Tibial nerve (tissue), 4 donors: ENCODE data around the gene NXNL2. TPM values are rescaled to one million over a fixed set of nuclear protein-coding genes. Genes with fewer than 3 reads are reported as not detected.

ENCODE experiments used
- DNase-seq, 2 donors: peaks; one replicate each; pipeline ENCODE4 v3.0.0-alpha.2; 2019; ENCODE audit warnings: low spot score in 2 of 2
- H3K27ac ChIP-seq, 4 donors: fragments of 200-600 bp; sonication (generic) in 3 of 4; one replicate each; pipeline ENCODE4 v1.5.1; 2017 to 2019; ENCODE audit warnings: mild to moderate bottlenecking in 1 of 4
- H3K27me3 ChIP-seq, 2 donors: fragments of 200-600 bp; sonication (generic) in 1 of 2; one replicate each; pipeline versions ENCODE4 v1.5.1 to v1.6.0; 2017 to 2019
- H3K36me3 ChIP-seq, 3 donors: fragments of 200-600 bp; sonication (generic); one replicate each; pipeline ENCODE4 v1.5.1; 2018 to 2019
- H3K4me1 ChIP-seq, 4 donors: fragments of 200-600 bp; sonication (generic) in 3 of 4; one replicate each; pipeline ENCODE4 v1.5.1; 2017 to 2019
- H3K4me3 ChIP-seq, 4 donors: fragments of 200-600 bp; sonication (generic) in 3 of 4; one replicate each; pipeline ENCODE4 v1.5.1; 2017 to 2019; ENCODE audit warnings: mild to moderate bottlenecking in 1 of 4, moderate library complexity in 1 of 4
- H3K9me3 ChIP-seq, 4 donors: fragments of 200-600 bp; sonication (generic) in 3 of 4; one replicate each; pipeline ENCODE4 v1.5.1; 2017 to 2019
- CTCF ChIP-seq, 5 experiments: fragments of 200-600 bp in 3 of 5; fragments of 450-650 bp in 2 of 5; sonication (generic) in 3 of 5; IDR thresholded peaks; one replicate each; pipeline ENCODE4 v1.5.1; 2016 to 2019; ENCODE audit warnings: antibody characterized with exemption in 5 of 5, mild to moderate bottlenecking in 3 of 5, moderate library complexity in 2 of 5
- EP300 ChIP-seq, 2 donors: sonication (generic); formaldehyde crosslinking; IDR thresholded peaks; one replicate each; pipeline ENCODE4 v1.6.1; 2017; ENCODE audit warnings: antibody characterized with exemption in 2 of 2, mild to moderate bottlenecking in 1 of 2
- POLR2A ChIP-seq, 2 donors: fragments of 450-650 bp; IDR thresholded peaks; one replicate each; pipeline ENCODE4 v1.6.1; 2017; ENCODE audit warnings: antibody characterized with exemption in 2 of 2, mild to moderate bottlenecking in 2 of 2, moderate library complexity in 2 of 2
- WGBS, 2 donors: methylation state at CpG; one replicate each; pipeline ENCODE4 v1.1.5; 2018; 5-methylcytosine and 5-hydroxymethylcytosine counted together
- total RNA-seq, 4 donors: library from RNA; depleted of rRNA; stranded (reverse); fragments of >200 nt; gene quantifications; one replicate each; pipeline ENCODE4 v1.1.0, GENCODE V29; 2016

NXNL2 gene
- total RNA-seq, 4 donors from 2014 or later, result 1.5 to 4.6 (median 1.8) TPM; not detected in 1

- Histone ChIP-seq H3K4me1 (no peaks in the 10 kb centered on the region), H3K36me3 (no peaks in the 10 kb centered on the region), H3K4me3 (no peak overlapping the region), H3K9me3 (peaks cover 0 to 8% (median 1%) of the 10 kb centered on the region in 4 donors), H3K27me3 (no peaks in the 10 kb centered on the region), H3K27ac (no peak overlapping the region)
- WGBS, 2 donors, result 91 to 92% methylated on average over 2 of the region's 2 CpGs
- DNase-seq, result no peak
- TF ChIP-seq POLR2A (IDR thresholded peaks at IDR 0.05) (no peak), CTCF (IDR thresholded peaks at IDR 0.05) (no peak), EP300 (IDR thresholded peaks at IDR 0.05) (no peak)
Measured at GRCh38 chr9:88508326-88508725, 26.7 kb upstream of the NXNL2 start.

GRCh38 chr9:88511906-88512305 lies 23.1 kb upstream of the NXNL2 start:
- no peaks in the 10 kb centered on the region for H3K4me1 ChIP-seq
- H3K36me3 ChIP-seq, result no peaks in the 10 kb centered on the region
- no peaks in the 10 kb centered on the region for H3K27me3 ChIP-seq
- 72 to 76% methylated on average over 4 of the region's 4 CpGs for WGBS, 2 donors
- no peak for DNase-seq
- H3K27ac ChIP-seq, result no peak overlapping the region
- no peak overlapping the region for H3K4me3 ChIP-seq
- peaks cover 0 to 18% (median 1%) of the 10 kb centered on the region in 4 donors for H3K9me3 ChIP-seq
- TF ChIP-seq POLR2A (IDR thresholded peaks at IDR 0.05) (no peak), EP300 (IDR thresholded peaks at IDR 0.05) (no peak), CTCF (IDR thresholded peaks at IDR 0.05) (no peak)

- TF ChIP-seq EP300 (IDR thresholded peaks at IDR 0.05) (no peak), CTCF (IDR thresholded peaks at IDR 0.05) (no peak), POLR2A (IDR thresholded peaks at IDR 0.05) (no peak)
- H3K4me3 ChIP-seq, result no peak overlapping the region
- H3K27ac ChIP-seq, result no peak overlapping the region
- no peaks in the 10 kb centered on the region for H3K4me1 ChIP-seq
- no peaks in the 10 kb centered on the region for H3K36me3 ChIP-seq
- 80 to 94% methylated on average over 6 of the region's 6 CpGs for WGBS, 2 donors
- peaks cover 0 to 10% (median 0%) of the 10 kb centered on the region in 4 donors for H3K9me3 ChIP-seq
- no peak for DNase-seq
- H3K27me3 ChIP-seq, result no peaks in the 10 kb centered on the region
Measured at GRCh38 chr9:88514247-88514646, 20.7 kb upstream of the NXNL2 start.

- H3K27me3 ChIP-seq, result no peaks in the 10 kb centered on the region
- 23 to 32% methylated on average over 4 of the region's 4 CpGs for WGBS, 2 donors
- no peaks in the 10 kb centered on the region for H3K9me3 ChIP-seq
- TF ChIP-seq CTCF (IDR thresholded peaks at IDR 0.05) (no peak), EP300 (IDR thresholded peaks at IDR 0.05) (no peak), POLR2A (IDR thresholded peaks at IDR 0.05) (no peak)
- H3K4me1 ChIP-seq, result no peaks in the 10 kb centered on the region
- no peak overlapping the region for H3K4me3 ChIP-seq
- DNase-seq, result no peak
- no peak overlapping the region for H3K27ac ChIP-seq
- no peaks in the 10 kb centered on the region for H3K36me3 ChIP-seq
Measured at GRCh38 chr9:88521308-88521707, 13.7 kb upstream of the NXNL2 start.

- no peaks in the 10 kb centered on the region for H3K9me3 ChIP-seq
- H3K27me3 ChIP-seq, result no peaks in the 10 kb centered on the region
- no peak for DNase-seq
- no peak overlapping the region for H3K27ac ChIP-seq
- TF ChIP-seq CTCF (IDR thresholded peaks at IDR 0.05) (no peak), POLR2A (IDR thresholded peaks at IDR 0.05) (no peak), EP300 (IDR thresholded peaks at IDR 0.05) (no peak)
- no peaks in the 10 kb centered on the region for H3K4me1 ChIP-seq
- H3K36me3 ChIP-seq, result no peaks in the 10 kb centered on the region
- 80 to 91% methylated on average over 4 of the region's 4 CpGs for WGBS, 2 donors
- no peak overlapping the region for H3K4me3 ChIP-seq
Measured at GRCh38 chr9:88522360-88522759, 12.6 kb upstream of the NXNL2 start.
